Spinal cord (tissue), 10 donors: ENCODE data around the gene ESPL1. TPM values are rescaled to one million over a fixed set of nuclear protein-coding genes. Genes with fewer than 3 reads are reported as not detected.

Source experiments
- DNase-seq, 6 donors: peaks; one replicate each; pipeline versions ENCODE4 v3.0.0 to v3.0.0-alpha.2; 2013 to 2015; ENCODE audit warnings: low spot score in 6 of 6, low read depth in 4 of 6
- H3K27ac ChIP-seq: one replicate; pipeline ENCODE4 v1.5.1; 2013; ENCODE audit warnings: low read depth, low read length, control low read depth
- H3K27me3 ChIP-seq: one replicate; pipeline ENCODE4 v1.6.1; 2013; ENCODE audit warnings: low read length; ENCODE audit not compliant: control insufficient read depth, insufficient read depth
- H3K36me3 ChIP-seq: one replicate; pipeline ENCODE4 v1.6.1; 2013; ENCODE audit warnings: low read length; ENCODE audit not compliant: control insufficient read depth, insufficient read depth
- H3K4me1 ChIP-seq: one replicate; pipeline ENCODE4 v1.6.1; 2013; ENCODE audit warnings: low read length; ENCODE audit not compliant: control insufficient read depth, insufficient read depth
- H3K4me3 ChIP-seq: one replicate; pipeline ENCODE4 v1.5.1; 2013; ENCODE audit warnings: low read depth, low read length, control low read depth
- H3K9me3 ChIP-seq: one replicate; pipeline ENCODE4 v1.6.1; 2013; ENCODE audit warnings: low read length; ENCODE audit not compliant: control insufficient read depth, insufficient read depth
- WGBS: methylation state at CpG from one replicate; pipeline ENCODE4 v1.1.5; 2013; ENCODE audit warnings: missing lambda C conversion rate; ENCODE audit not compliant: insufficient coverage; 5-methylcytosine and 5-hydroxymethylcytosine counted together
- polyA plus RNA-seq, 2 donors: library from polyadenylated mRNA; unstranded; fragments of 120-200 nt; gene quantifications; one replicate each; pipeline ENCODE4 v1.2.1, GENCODE V29; 2013; ENCODE audit not compliant: insufficient read length in 2 of 2
- total RNA-seq, 2 donors: library from RNA; depleted of rRNA in 1 of 2; stranded (reverse); fragments of 120-200 nt in 1 of 2; fragments of >200 nt in 1 of 2; gene quantifications; one replicate each; pipeline versions ENCODE4 v1.2.3 to v1.2.4, GENCODE V29; 2013 to 2014
- donor health status: healthy.

Gene ESPL1
- total and polyA plus RNA-seq, 4 donors, result 3.0 to 9.2 (median 5.2) TPM

- no peaks in the 10 kb centered on the region for H3K9me3 ChIP-seq
- no peak overlapping the region for H3K27ac ChIP-seq
- H3K4me1 ChIP-seq, result no peaks in the 10 kb centered on the region
- no peak overlapping the region for H3K4me3 ChIP-seq
- H3K36me3 ChIP-seq, result peaks cover 77% of the 10 kb centered on the region
- WGBS, result 94% methylated on average over 3 of the region's 4 CpGs
- H3K27me3 ChIP-seq, result no peaks in the 10 kb centered on the region
- no peak for DNase-seq
Observed at GRCh38 chr12:53308276-53308675, 40.2 kb downstream of the ESPL1 start.

- peaks cover 58% of the 10 kb centered on the region for H3K36me3 ChIP-seq
- 93% methylated on average over 2 of the region's 3 CpGs for WGBS
- DNase-seq, result no peak
Observed at GRCh38 chr12:53313996-53314395, 45.9 kb downstream of the ESPL1 start.

GRCh38 chr12:53320352-53321195 is 52.5 kb downstream of the ESPL1 start:
- peak overlapping the region; percentile 98 for H3K4me3 ChIP-seq
- H3K4me1 ChIP-seq, result peaks cover 27% of the 10 kb centered on the region
- no peaks in the 10 kb centered on the region for H3K9me3 ChIP-seq
- H3K27ac ChIP-seq, result peak overlapping the region; percentile 99
- 26% methylated on average over 5 of the region's 10 CpGs for WGBS
- no peak for DNase-seq
- H3K36me3 ChIP-seq, result peaks cover 23% of the 10 kb centered on the region
- no peaks in the 10 kb centered on the region for H3K27me3 ChIP-seq

More at GRCh38 chr12:53313996-53314395, 45.9 kb downstream of the ESPL1 start:
- Histone ChIP-seq H3K27ac (no peak overlapping the region), H3K9me3 (no peaks in the 10 kb centered on the region), H3K4me1 (no peaks in the 10 kb centered on the region), H3K4me3 (no peak overlapping the region), H3K27me3 (no peaks in the 10 kb centered on the region)

DNA sequence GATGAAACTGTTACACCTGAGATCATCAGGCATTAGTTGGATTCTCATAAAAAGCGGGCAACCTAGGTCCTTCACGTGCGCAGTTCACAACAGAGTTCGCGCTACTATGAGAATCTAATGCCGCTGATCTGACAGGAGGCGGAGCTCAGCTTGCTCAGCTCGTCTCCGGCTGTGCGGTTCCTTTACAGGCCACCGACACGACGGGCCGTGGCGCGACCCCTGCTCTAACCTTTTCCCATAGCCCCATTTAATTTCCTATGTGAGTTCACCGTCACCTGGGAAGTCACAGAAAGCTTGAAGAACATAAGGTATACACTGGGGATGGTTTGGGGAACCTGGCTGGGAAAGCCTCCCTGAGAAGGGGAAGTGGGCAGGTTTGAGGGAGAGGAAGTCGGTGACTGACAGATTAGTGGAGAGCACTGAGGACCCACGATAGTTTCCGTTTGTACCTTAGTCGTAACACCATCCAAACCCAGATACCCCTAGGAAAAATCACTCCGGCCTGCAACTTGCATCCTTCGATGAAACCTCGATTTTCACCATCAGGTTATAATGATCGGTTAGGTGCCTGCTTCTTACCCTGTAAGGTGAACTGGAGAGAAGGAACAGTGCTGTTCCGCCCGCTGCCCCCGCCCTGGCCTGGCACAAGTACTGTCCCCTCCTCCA is 56.1 kb downstream of the ESPL1 start:
- Histone ChIP-seq H3K9me3 (no peaks in the 10 kb centered on the region), H3K4me1 (peaks cover 51% of the 10 kb centered on the region), H3K36me3 (peaks cover 2% of the 10 kb centered on the region), H3K27me3 (peaks cover 3% of the 10 kb centered on the region), H3K27ac (peak overlapping the region; percentile 94), H3K4me3 (peak overlapping the region; percentile 58)
- 33% methylated on average over 14 of the region's 28 CpGs for WGBS
- DNase-seq, result peak in 1 of 6 donors; percentile 30

GRCh38 chr12:53324779-53325510 is 56.8 kb downstream of the ESPL1 start:
- H3K4me3 ChIP-seq, result peak overlapping the region; percentile 58
- peaks cover 2% of the 10 kb centered on the region for H3K36me3 ChIP-seq
- peak in 4 of 6 donors; percentile 68 to 95 (median 85) for DNase-seq
- H3K27ac ChIP-seq, result peak overlapping the region; percentile 94
- H3K4me1 ChIP-seq, result peaks cover 51% of the 10 kb centered on the region
- WGBS, result under 1% methylated on average over 64 of the region's 69 CpGs
- no peaks in the 10 kb centered on the region for H3K9me3 ChIP-seq
- H3K27me3 ChIP-seq, result peaks cover 3% of the 10 kb centered on the region

GRCh38 chr12:53325511-53326061 is 57.5 kb downstream of the ESPL1 start:
- H3K27ac ChIP-seq, result peak overlapping the region; percentile 94
- under 1% methylated on average over 36 of the region's 50 CpGs for WGBS
- peak in 2 of 6 donors; percentile 64 to 82 for DNase-seq
- peaks cover 2% of the 10 kb centered on the region for H3K36me3 ChIP-seq
- peaks cover 3% of the 10 kb centered on the region for H3K27me3 ChIP-seq
- H3K4me1 ChIP-seq, result peaks cover 51% of the 10 kb centered on the region
- no peaks in the 10 kb centered on the region for H3K9me3 ChIP-seq
- peak overlapping the region; percentile 58 for H3K4me3 ChIP-seq

DNA sequence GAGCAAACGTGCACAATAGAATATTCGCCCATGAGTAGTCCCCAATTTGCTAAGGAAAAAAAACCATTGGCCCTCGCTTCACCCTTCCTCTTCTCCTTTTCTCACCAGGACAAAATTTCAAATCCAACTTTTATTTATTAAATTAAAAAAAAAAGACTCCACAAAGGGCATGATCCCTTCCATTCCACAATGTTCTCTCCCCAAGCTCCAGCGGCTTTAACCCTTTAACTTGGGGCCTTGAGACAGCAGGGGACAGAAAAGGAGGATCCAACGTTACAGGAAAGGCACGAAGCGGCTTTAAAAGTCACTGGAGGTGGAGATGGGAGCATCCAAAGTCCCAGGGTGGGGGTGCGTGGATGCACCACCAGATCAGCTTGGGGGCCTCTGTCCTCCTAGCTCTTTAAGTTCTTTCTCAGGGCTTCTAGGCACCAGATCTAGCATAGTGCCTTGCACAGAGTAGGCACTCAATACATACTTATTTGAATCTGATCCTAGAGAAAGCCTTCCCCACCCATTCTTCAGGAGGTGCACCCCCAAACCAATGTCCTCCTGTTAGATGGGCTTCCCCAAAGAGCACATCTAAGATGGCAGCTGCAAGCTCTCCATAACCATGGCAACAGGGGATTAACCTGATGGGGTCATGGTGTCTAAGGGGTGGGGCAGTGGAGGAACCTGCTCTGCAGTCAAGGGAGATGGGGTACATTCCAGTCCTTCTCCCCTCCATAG is 58.5 kb downstream of the ESPL1 start:
- DNase-seq, result no peak
- H3K4me3 ChIP-seq, result no peak overlapping the region
- H3K27ac ChIP-seq, result peak overlapping the region; percentile 94
- H3K9me3 ChIP-seq, result no peaks in the 10 kb centered on the region
- peaks cover 49% of the 10 kb centered on the region for H3K4me1 ChIP-seq
- no peaks in the 10 kb centered on the region for H3K36me3 ChIP-seq
- peaks cover 3% of the 10 kb centered on the region for H3K27me3 ChIP-seq
- WGBS, result 56% methylated on average over 7 of the region's 8 CpGs

DNA sequence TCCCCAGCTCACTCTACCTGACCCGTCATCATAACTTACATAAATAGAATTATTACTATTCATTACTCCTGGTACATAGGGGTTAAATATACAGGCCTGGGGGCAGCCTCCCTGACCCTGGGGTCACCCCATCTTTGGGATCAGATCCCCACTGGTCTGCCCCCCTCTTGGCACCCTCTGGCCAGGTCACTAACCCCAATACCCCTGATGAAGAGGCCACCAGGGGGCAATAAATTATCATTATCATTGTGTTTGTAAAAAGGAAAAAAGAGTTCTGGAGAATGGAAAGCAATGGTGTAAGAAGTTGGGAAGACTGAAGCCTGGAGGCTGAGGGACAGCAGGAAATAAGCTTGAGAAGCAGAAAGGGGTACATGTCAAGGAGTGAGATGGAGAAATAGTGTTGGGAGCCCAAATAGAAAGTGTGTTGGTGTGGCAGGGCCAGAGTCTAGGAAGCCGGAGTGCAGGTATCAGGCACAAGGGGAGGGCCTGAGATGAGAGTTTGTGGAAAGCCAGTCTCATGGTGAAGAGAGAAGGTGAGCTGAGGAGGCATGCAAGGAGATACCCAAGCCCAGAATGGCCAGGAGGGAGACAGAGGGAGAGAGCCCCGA is 59.4 kb downstream of the ESPL1 start:
- H3K4me1 ChIP-seq, result peaks cover 42% of the 10 kb centered on the region
- no peak for DNase-seq
- no peak overlapping the region for H3K4me3 ChIP-seq
- no peaks in the 10 kb centered on the region for H3K36me3 ChIP-seq
- 83% methylated on average over 3 of the region's 3 CpGs for WGBS
- H3K27me3 ChIP-seq, result peaks cover 3% of the 10 kb centered on the region
- no peaks in the 10 kb centered on the region for H3K9me3 ChIP-seq
- no peak overlapping the region for H3K27ac ChIP-seq
